OCI-LY7 (cell line): Measurements from ENCODE around the gene POR. TPM values are rescaled to one million over a fixed set of nuclear protein-coding genes. Genes with fewer than 3 reads are reported as not detected.

ENCODE experiments used
- BruUV-seq: library from RNA; stranded (reverse); fragments of 400-500 nt; replicated peaks from 2 replicates; lab custom pipeline; 2021; lab: Mats Ljungman, UMichigan
- CTCF ChIA-PET: fragments of 300-600 bp; sonication (Branson Sonifier 250); formaldehyde crosslinking; loops from one replicate; lab custom pipeline; 2022; ENCODE audit warnings: antibody characterized with exemption; ENCODE audit not compliant: unreplicated experiment; lab: Charles Lee
- POLR2A ChIA-PET: fragments of 300-600 bp; sonication (Branson Sonifier 250); formaldehyde crosslinking; loops from one replicate; lab custom pipeline; 2022; ENCODE audit warnings: antibody characterized with exemption; lab: Charles Lee
- DNase-seq: peaks from one replicate; pipeline ENCODE4 v3.0.0-alpha.2; 2015; ENCODE audit warnings: low spot score
- H2AFZ ChIP-seq: fragments of 200-600 bp; sonication (generic), shearing (Covaris generic); 2 replicates; pipeline ENCODE4 v1.6.1; 2014; ENCODE audit warnings: mild to moderate bottlenecking, antibody characterized with exemption, low read length, moderate library complexity
- H3K27ac ChIP-seq: fragments of 200-600 bp; sonication (generic); 2 replicates; pipeline ENCODE4 v1.5.1; 2014; ENCODE audit warnings: mixed run types, low read depth, mild to moderate bottlenecking, moderate library complexity, low read length, inconsistent platforms; ENCODE audit not compliant: poor library complexity, severe bottlenecking
- H3K36me3 ChIP-seq: fragments of 200-600 bp; sonication (generic); 2 replicates; pipeline ENCODE4 v1.6.1; 2014; ENCODE audit warnings: mild to moderate bottlenecking, antibody characterized with exemption, low read length, moderate library complexity, mixed read lengths; ENCODE audit not compliant: insufficient read depth
- H3K4me1 ChIP-seq: fragments of 200-600 bp; sonication (generic); 2 replicates; pipeline ENCODE4 v1.5.1; 2014; ENCODE audit warnings: mild to moderate bottlenecking, low read length; ENCODE audit not compliant: insufficient read depth, poor library complexity, severe bottlenecking
- H3K4me2 ChIP-seq: fragments of 200-600 bp; sonication (generic); 2 replicates; pipeline ENCODE4 v1.6.1; 2014; ENCODE audit warnings: mild to moderate bottlenecking, low read length
- H3K4me3 ChIP-seq: fragments of 200-600 bp; sonication (generic); 2 replicates; pipeline ENCODE4 v1.5.1; 2014; ENCODE audit warnings: mild to moderate bottlenecking, low read depth, low read length; ENCODE audit not compliant: poor library complexity, severe bottlenecking
- H3K79me2 ChIP-seq: fragments of 200-600 bp; sonication (generic); 2 replicates; pipeline ENCODE4 v1.6.1; 2016; ENCODE audit warnings: low read depth, mild to moderate bottlenecking, low read length, moderate library complexity, mixed read lengths; ENCODE audit not compliant: insufficient read depth
- H3K9me2 ChIP-seq: fragments of 200-600 bp; sonication (generic); 2 replicates; pipeline ENCODE4 v1.6.1; 2016; ENCODE audit warnings: mild to moderate bottlenecking, low read length, mixed read lengths; ENCODE audit not compliant: insufficient read depth
- H3K9me3 ChIP-seq: fragments of 200-600 bp; sonication (generic); 2 replicates; pipeline ENCODE4 v1.6.1; 2014; ENCODE audit warnings: mild to moderate bottlenecking, mixed run types, low read length, mixed read lengths
- H4K20me1 ChIP-seq: fragments of 200-600 bp; sonication (generic); 2 replicates; pipeline ENCODE4 v1.6.1; 2014; ENCODE audit warnings: mild to moderate bottlenecking, antibody characterized with exemption, low read length, moderate library complexity, mixed read lengths; ENCODE audit not compliant: insufficient read depth
- EZH2phosphoT487 ChIP-seq: fragments of 200-600 bp; sonication (generic); IDR thresholded peaks from 2 replicates; pipeline ENCODE4 v1.6.1; 2018; ENCODE audit warnings: low read depth, borderline replicate concordance, mild to moderate bottlenecking, mixed run types, antibody characterized with exemption, low read length, moderate library complexity, mixed read lengths
- intact Hi-C: fragments of 100-400 bp; cut with micrococcal nuclease; formaldehyde crosslinking; loops from one replicate; pipeline ENCODE4 v1.10.0; 2022; ENCODE audit not compliant: unreplicated experiment
- total RNA-seq, 2 experiments: library from RNA; depleted of rRNA in 1 of 2; stranded (reverse); fragments of >200 nt in 1 of 2; shearing (Covaris generic) in 1 of 2; gene quantifications; 2 replicates each; pipeline ENCODE4 v1.2.3, GENCODE V29; 2014 to 2022
- TF ChIP-seq, protein P1 (sequence below): fragments of 200-600 bp; sonication (generic); conservative IDR thresholded peaks from 2 replicates; pipeline ENCODE4 v1.5.1; 2014; ENCODE audit warnings: mild to moderate bottlenecking, antibody characterized with exemption, low read length, moderate library complexity, mixed read lengths

The POR gene
- total RNA-seq, 2 experiments from 2014 or later = 41.5 to 45.2 TPM

DNA sequence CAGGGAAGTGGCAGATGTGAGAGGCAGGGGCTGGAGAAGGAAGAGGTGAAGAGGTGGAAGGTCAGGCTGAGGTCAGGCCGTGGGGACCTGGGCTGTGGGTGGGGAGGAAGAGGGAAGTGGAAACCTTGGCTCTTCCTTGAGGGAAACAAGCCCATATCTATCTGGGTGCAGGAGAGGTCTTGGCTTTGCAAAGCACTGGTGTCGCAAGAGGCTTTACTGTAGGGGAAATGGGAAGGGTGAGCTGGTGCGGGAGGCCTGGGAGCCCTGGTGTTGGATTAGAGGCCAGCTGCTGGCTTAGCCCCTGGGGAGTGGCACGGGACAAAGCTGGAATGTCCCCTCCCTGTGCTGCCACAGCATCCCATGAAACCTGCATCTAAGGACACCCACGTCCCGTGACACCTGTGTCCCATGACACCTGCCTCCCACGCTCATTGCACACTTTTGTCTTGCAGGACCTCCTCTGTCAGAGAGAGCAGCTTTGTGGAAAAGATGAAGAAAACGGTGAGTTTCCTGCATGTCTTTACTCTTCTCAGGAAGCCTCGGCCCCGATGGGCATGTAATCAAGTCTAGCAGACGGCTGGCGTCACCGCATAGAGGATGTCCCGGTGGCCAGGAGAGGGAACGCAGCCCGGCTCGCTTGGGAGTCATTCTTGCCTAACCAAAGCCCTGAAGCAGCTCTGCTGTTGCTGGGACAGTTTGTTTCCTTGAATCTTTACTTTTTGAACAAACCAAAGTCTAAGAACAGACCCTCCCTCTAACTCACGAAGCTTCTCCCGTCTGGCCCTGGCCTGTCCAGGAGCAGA is 57.2 kb downstream of the POR start:
- no peak for DNase-seq
- Histone ChIP-seq H3K9me3 (no peaks in the 10 kb centered on the region), H2AFZ (no peak overlapping the region), H4K20me1 (no peaks in the 10 kb centered on the region), H3K9me2 (no peaks in the 10 kb centered on the region), H3K4me2 (no peak overlapping the region), H3K79me2 (no peaks in the 10 kb centered on the region), H3K27ac (no peak overlapping the region), H3K4me1 (no peaks in the 10 kb centered on the region), H3K4me3 (no peak overlapping the region), H3K36me3 (peaks cover 6% of the 10 kb centered on the region; the same call in 1 of the 2 replicates)
- TF ChIP-seq EZH2phosphoT487 = no peak
- TF ChIP-seq, protein P1, sequence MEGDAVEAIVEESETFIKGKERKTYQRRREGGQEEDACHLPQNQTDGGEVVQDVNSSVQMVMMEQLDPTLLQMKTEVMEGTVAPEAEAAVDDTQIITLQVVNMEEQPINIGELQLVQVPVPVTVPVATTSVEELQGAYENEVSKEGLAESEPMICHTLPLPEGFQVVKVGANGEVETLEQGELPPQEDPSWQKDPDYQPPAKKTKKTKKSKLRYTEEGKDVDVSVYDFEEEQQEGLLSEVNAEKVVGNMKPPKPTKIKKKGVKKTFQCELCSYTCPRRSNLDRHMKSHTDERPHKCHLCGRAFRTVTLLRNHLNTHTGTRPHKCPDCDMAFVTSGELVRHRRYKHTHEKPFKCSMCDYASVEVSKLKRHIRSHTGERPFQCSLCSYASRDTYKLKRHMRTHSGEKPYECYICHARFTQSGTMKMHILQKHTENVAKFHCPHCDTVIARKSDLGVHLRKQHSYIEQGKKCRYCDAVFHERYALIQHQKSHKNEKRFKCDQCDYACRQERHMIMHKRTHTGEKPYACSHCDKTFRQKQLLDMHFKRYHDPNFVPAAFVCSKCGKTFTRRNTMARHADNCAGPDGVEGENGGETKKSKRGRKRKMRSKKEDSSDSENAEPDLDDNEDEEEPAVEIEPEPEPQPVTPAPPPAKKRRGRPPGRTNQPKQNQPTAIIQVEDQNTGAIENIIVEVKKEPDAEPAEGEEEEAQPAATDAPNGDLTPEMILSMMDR = no peak
- BruUV-seq = no TSS peak
- ChIA-PET POLR2A (no interaction called here), CTCF (no interaction called here)
- intact Hi-C loops = no loop called here

DNA sequence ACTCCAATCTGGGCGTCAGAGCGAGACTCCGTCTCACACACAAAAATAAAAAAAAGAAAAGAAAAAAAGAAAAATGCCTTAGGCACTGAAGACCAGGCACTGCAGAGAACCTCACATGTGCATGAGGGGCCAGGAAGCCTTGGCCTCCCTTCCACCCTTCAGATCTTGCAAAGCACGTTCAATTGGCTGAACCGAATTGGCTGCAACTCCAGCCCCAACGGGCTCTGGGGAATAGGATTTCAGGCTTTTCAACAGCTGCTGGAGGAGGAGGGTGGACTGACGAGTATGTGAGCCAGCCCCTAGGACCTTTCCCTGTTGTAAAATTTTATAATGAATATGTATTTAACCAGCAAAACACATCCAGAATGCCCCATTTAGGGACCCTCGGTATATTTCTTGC is 62.8 kb downstream of the POR start:
- H3K4me1 ChIP-seq = no peaks in the 10 kb centered on the region
- POLR2A ChIA-PET = no interaction called here
- CTCF ChIA-PET = no interaction called here

More for the DNA sequence above, 62.8 kb downstream of the POR start:
- H3K9me3 ChIP-seq = no peaks in the 10 kb centered on the region
- H2AFZ ChIP-seq = no peak overlapping the region
- peaks cover 8% of the 10 kb centered on the region for H3K36me3 ChIP-seq
- H3K4me3 ChIP-seq = no peak overlapping the region
- no peaks in the 10 kb centered on the region for H4K20me1 ChIP-seq
- H3K9me2 ChIP-seq = no peaks in the 10 kb centered on the region
- no peak for TF ChIP-seq EZH2phosphoT487
- TF ChIP-seq, protein P1 = no peak
- H3K79me2 ChIP-seq = no peaks in the 10 kb centered on the region
- DNase-seq = no peak
- H3K4me2 ChIP-seq = no peak overlapping the region
- intact Hi-C loops = no loop called here
- no TSS peak for BruUV-seq
- no peak overlapping the region for H3K27ac ChIP-seq
